Gastroesophageal sphincter (tissue), 3 donors: ENCODE measurements around the gene LEPROT.

ENCODE experiments used
- CTCF ChIP-seq, 4 experiments: fragments of 200-600 bp in 2 of 4; fragments of 450-650 bp in 2 of 4; sonication (generic) in 1 of 4; IDR thresholded peaks; one replicate each; pipeline ENCODE4 v1.5.1; 2017 to 2019; ENCODE audit warnings: antibody characterized with exemption in 4 of 4, mild to moderate bottlenecking in 2 of 4, moderate library complexity in 2 of 4
- EP300 ChIP-seq: sonication (generic); formaldehyde crosslinking; IDR thresholded peaks from one replicate; pipeline ENCODE4 v1.6.1; 2017; ENCODE audit warnings: antibody characterized with exemption, mild to moderate bottlenecking
- POLR2A ChIP-seq, 2 donors: fragments of 450-650 bp; IDR thresholded peaks; one replicate each; pipeline ENCODE4 v1.6.1; 2017; ENCODE audit warnings: antibody characterized with exemption in 2 of 2, mild to moderate bottlenecking in 2 of 2, moderate library complexity in 1 of 2
- POLR2AphosphoS5 ChIP-seq: sonication (generic); formaldehyde crosslinking; IDR thresholded peaks from one replicate; pipeline ENCODE4 v1.6.1; 2017; ENCODE audit warnings: antibody characterized with exemption

GRCh38 chr1:65480684-65481405 is 60.4 kb downstream of the LEPROT start:
- TF ChIP-seq CTCF (IDR thresholded peaks at IDR 0.05) (no peak), POLR2A (IDR thresholded peaks at IDR 0.05) (no peak), EP300 (no peak), POLR2AphosphoS5 (no peak)
